NK-92 (cell line): ENCODE measurements around the gene TEX9.

ENCODE experiments used
- DNase-seq: peaks from one replicate; lab custom pipeline; 2025; ENCODE audit not compliant: unreplicated experiment; lab: John Stamatoyannopoulos, UW

Gene TEX9

GRCh38 chr15:56442354-56442753 is 77.1 kb downstream of the TEX9 start:
- DNase-seq: no peak

- DNase-seq: no peak
These were observed 80.5 kb downstream of the TEX9 start for GRCh38 chr15:56445746-56446145.

- no peak for DNase-seq
These were observed 89.6 kb downstream of the TEX9 start for GRCh38 chr15:56454836-56455235.

DNA sequence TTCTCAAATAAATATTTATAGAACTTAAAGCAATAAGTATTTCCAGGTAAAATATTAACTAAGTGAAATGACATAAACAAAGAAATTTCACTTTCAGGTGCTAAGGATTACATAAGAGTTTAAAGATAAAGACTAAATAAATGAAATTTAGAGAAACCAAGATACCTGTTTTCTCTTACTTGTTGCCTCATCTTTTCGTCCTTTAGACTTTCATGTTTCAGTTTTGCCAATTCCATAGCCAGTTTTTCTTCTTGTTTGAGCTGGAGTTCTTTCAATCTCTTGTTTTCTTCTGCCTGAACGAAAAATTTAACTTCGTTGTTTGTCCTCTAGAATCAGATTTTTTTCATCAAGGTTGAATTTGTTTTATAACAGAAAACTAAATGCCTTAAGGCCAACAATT is 91.0 kb downstream of the TEX9 start:
- DNase-seq: no peak

DNA sequence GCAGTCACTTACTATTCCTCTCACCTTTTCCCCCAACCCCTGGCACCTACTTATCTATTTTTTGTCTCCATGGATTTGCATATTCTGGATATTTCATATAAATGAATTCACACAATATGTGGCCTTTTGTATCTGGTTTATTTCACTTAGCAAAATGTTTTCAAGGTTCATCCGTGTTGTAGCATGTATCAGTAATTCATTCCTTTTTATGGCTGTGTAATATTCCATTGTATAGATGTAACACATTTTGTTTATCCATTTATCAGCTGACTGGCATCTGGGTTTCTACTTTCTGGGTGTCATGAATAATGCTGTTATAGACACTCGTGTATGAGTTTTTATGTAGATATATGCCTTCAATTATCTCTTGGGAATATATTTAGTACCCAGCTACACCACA is 93.9 kb downstream of the TEX9 start:
- no peak for DNase-seq

DNA sequence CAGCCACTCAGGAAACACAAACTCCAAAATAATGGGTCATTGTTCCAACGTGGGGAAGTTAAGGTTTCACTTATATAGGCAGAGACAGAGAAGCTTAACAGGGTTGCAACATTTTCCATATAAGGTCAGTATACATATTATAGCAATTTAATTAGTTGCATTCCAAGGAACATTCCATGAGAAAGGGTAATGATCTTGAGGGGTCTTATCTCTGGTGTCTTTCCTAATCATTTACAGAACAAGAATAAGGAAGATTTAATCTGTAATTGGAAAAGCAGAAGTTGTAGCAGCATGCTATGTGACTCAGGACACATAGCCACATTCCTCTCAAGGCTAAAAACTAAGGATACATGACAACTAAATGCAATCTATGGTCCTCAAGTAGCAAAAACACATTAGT is 94.8 kb downstream of the TEX9 start:
- no peak for DNase-seq

DNA sequence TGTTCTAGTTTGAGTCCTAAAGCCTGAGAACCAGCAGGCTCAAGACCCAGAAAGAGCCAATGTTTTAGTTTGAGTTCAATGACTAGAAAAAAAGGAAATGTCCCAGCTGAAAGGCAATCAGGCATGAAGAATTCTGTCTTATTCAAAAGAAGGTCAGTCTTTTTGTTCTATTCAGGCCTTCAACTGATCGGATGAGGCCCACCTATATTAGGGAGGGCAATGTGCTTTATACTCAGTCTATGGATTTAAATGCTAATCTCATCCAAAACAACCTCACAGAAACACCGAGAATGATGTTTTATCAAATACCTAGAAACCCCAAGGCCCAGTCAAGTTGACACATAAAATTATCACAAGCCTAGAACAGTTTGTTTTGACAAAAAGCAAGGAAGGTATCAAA is 95.7 kb downstream of the TEX9 start:
- DNase-seq: no peak

DNA sequence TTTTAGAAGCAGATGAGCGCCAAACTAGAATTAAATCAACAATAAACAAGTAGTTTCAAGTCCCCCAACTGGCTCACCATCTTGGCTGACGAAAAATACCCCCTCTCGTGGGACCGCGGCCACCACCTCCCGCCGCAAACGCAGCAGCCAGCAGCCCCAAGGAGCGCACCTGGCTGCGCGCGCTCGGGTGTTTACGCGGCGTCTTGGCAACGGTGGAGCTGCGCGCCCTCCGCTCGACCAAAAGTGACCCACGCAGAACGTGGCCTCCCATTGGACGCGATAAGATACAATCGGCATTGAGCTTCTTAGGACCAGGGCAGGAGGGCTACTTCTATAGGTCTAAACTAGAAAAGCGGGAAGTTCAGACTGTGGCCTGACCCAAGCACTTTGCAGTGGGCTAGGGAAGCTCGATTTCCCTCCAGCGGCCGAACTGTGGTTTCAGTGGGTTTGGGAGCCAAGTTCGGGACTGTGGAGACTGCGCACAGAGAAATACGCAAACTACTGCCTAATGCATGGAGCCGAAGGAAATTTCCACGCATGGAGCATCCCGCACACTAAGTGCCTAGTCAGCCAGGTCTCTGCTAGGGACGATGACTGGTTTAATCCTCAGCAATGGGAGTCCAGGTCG is 99.8 kb downstream of the TEX9 start, which contains the start of gene MNS1:
MNS1 (minus strand) TSS at position 245 of the 628 bp plus-strand sequence; CDS start at position 80, 165 bp downstream.
- DNase-seq: no peak

DNA sequence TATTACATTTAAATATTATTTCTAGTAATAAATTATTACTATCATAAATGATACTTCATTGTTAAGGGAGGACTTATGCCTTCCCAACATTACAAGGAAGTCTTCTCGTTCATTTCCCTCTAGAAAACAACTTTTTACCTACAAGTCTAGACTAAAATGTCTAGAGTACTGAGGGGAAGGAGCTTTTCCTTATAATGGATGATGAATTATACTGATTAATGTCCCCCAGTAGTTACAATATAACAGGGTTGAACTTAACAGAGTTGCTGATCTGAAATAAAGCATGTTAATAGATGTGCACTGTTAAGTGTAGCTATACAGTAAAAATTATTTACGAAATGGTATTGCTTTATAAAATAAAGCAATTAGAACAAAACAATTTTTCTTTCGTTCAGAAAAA is 102.4 kb downstream of the TEX9 start:
- no peak for DNase-seq

DNA sequence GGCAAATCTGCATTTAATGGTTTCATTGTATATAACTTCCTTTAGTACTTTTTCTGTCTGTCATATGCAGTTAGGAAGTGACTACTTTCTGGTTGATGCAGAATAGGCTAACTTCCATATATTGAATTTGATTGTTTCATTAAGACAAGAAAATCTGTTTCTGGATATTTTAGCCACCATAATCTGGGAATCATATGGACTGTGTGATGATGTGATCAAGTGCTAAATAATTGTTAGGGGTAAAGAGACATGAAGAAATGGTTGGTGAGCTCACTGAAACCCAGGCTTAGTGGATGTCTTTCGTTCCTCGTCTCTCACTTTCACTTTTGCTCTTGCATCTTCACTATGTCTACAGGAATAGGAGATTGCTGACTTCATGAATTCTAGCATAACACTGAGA is 103.2 kb downstream of the TEX9 start:
- no peak for DNase-seq

GRCh38 chr15:56469483-56469882 is 104.3 kb downstream of the TEX9 start:
- DNase-seq: no peak

DNA sequence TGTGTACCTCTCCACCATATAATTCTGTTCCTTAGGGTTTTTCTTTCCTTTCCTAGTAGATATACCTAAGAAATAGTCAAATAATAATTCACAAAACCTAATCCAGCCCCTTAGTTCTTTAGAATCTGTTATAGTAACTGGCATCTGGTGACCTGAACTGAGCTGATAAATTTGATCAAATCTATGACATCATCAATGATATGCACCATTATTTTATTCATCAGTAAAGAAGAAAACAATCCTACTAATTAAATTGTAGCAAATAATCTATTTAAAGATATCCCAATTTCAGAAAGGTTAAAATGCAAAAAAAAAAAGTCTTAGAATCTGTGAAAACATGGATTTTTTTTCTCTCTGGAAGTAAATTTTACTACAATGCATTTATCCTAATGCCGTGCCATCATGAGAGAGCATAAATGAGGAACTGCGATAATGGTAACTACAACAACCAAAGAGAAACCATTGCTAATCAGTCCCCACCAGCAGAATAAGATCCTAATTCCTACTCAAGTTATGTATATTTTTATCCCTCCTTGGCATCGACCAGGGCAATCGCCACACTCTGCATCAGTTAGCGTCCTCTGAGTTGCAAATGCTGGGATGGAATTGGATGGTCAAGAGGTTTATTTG is 106.3 kb downstream of the TEX9 start:
- no peak for DNase-seq

DNA sequence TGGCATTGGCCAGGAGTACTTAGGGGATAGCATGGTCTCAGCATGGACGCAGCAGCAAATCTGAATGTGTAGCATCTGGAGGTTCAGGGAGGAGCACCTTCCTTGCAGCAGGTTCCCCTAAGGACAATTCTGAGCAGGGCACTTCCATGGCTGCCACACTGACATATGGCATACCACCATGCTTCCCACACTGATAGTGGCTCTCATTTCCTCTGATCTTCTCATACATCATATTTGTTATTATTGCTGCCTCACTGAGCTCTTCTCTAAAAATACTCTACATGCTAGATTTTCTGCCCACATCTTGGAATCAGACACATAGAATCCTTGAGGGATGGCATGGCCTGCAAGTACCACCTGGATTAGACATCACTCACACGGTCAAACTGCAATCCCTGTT is 107.1 kb downstream of the TEX9 start:
- no peak for DNase-seq

DNA sequence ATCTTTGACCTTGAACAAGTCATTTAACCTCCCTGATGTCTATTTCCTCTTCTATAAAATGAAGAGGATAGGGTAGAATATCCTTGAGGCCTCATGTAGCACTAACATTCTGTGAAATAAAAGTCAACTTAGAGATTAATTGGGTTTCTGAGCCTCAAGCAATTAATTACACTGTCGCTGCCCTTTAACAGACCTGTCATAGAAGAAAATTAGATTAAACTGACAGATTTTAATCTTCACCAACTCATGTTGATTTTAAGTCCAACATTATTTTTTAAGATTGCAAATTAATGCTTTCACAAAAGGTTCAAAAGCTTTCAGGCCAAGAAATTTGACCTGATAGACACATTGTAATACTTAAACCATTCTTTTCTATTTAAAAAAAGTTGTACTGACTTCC is 107.8 kb downstream of the TEX9 start:
- DNase-seq: no peak

DNA sequence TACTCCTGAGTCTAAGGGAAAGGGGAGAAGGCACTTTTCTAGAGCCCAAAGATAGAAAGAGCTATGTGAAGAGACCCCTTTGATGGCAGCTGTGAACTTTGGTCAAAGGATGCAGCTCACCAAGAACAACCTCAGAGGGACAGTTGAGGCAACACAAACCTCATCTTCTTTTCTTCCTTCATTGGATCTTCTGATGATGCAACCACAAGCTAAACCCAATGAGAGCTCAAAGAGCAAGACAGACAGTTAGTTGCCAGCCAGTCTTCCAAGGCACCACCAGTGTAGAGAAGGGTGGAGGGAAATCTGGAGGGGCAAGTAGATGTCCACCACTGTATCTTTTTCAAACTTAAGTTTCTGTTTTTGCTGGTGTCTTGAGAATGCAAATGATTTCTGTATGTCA is 110.1 kb downstream of the TEX9 start:
- no peak for DNase-seq
